Ovary (tissue), 9 donors: ENCODE results near the gene GPR68. TPM values are rescaled to one million over a fixed set of nuclear protein-coding genes. Genes with fewer than 3 reads are reported as not detected.
"Not testable (repeated sequence)": the region's sequence is repeated elsewhere in the genome, so short reads cannot be mapped to it uniquely, and the experiment has no call there.

Experiments used
- DNase-seq, 5 donors: peaks; one replicate each; pipeline ENCODE4 v3.0.0-alpha.2; 2019 to 2020
- H3K27ac ChIP-seq, 2 donors: fragments of 200-600 bp; one replicate each; pipeline versions ENCODE4 v1.5.1 to v1.8.0; 2019 to 2022
- H3K27me3 ChIP-seq: fragments of 200-600 bp; one replicate; pipeline ENCODE4 v1.8.0; 2022
- H3K36me3 ChIP-seq: fragments of 200-600 bp; sonication (generic); one replicate; pipeline ENCODE4 v1.5.1; 2019
- H3K4me1 ChIP-seq: one replicate; pipeline ENCODE4 v1.8.1; 2013; ENCODE audit warnings: mild to moderate bottlenecking, moderate library complexity; ENCODE audit not compliant: insufficient read depth
- H3K4me3 ChIP-seq: fragments of 200-600 bp; sonication (generic); one replicate; pipeline ENCODE4 v1.5.1; 2017
- H3K9me3 ChIP-seq, 2 donors: fragments of 200-600 bp in 1 of 2; sonication (generic) in 1 of 2; one replicate each; pipeline versions ENCODE4 v1.5.1 to v1.8.1; 2013 to 2019; ENCODE audit warnings: mild to moderate bottlenecking in 1 of 2, moderate library complexity in 1 of 2
- CTCF ChIP-seq, 3 donors: fragments of 450-650 bp in 2 of 3; fragments of 200-600 bp in 1 of 3; IDR thresholded peaks; one replicate each; pipeline versions ENCODE4 v1.5.1 to v1.8.0; 2016 to 2022; ENCODE audit warnings: antibody characterized with exemption in 3 of 3, mild to moderate bottlenecking in 1 of 3
- EP300 ChIP-seq: sonication (generic); formaldehyde crosslinking; IDR thresholded peaks from one replicate; pipeline ENCODE4 v1.6.1; 2017; ENCODE audit warnings: antibody characterized with exemption
- POLR2A ChIP-seq: fragments of 450-650 bp; IDR thresholded peaks from one replicate; pipeline ENCODE4 v1.6.1; 2017; ENCODE audit warnings: antibody characterized with exemption, mild to moderate bottlenecking, moderate library complexity
- WGBS, 3 donors: extraction: QIAGEN DNeasy Blood & Tissue Kit in 1 of 3; methylation state at CpG; one replicate each; pipeline versions ENCODE4 v1.1.5 to v1.1.7; 2013 to 2017; 5-methylcytosine and 5-hydroxymethylcytosine counted together
- intact Hi-C, 4 donors: fragments of 100-400 bp; cut with DNase I; formaldehyde crosslinking; loops; one replicate each; pipeline versions ENCODE4 v1.11.0 to v1.15.1; 2022 to 2023
- polyA plus RNA-seq, 2 donors: library from polyadenylated mRNA; stranded (reverse); fragments of 200-250 nt in 1 of 2; fragments of 350-450 nt in 1 of 2; fragmentation: Illumina TruSeq in 1 of 2; extraction: RNeasy Lipid Tissue Mini Kit (QIAGEN cat#74804) in 1 of 2; gene quantifications; one replicate each; pipeline ENCODE4 v1.2.3, GENCODE V29; 2013 to 2014
- total RNA-seq, 7 donors: library from RNA; depleted of rRNA in 2 of 7; stranded (reverse); fragments of >200 nt in 2 of 7; fragmentation: NEBNext Ultra II Directional in 3 of 7; extraction: Animal tissue kit (Norgen Biotek cat#: 25700) in 3 of 7; gene quantifications; one replicate each; pipeline versions ENCODE4 v1.1.0 to v1.2.4, GENCODE V29; 2016 to 2023
- donor health status: DM: no; HTN: no; CAD: no; lungs with moderate emphysema.
- donor health status: DM: no; HTN: no; CAD: no.
- donor health status: Bipolar disorder and iron deficiency.
- donor health status: DM: yes; HTN: yes; CAD: no.
- donor health status: DM: no; HTN: no; CAD: no.
- donor health status: DM: yes; HTN: yes; CAD: no.

The GPR68 gene
- total and polyA plus RNA-seq, 9 donors, result 0.17 to 0.57 (median 0.36) TPM; not detected in 1

- Histone ChIP-seq H3K9me3 (no peaks in the 10 kb centered on the region), H3K27ac (no peak overlapping the region), H3K4me3 (no peak overlapping the region), H3K27me3 (no peaks in the 10 kb centered on the region), H3K4me1 (peaks cover 7% of the 10 kb centered on the region), H3K36me3 (no peaks in the 10 kb centered on the region)
- no peak for TF ChIP-seq POLR2A
- TF ChIP-seq EP300, result no peak
- TF ChIP-seq CTCF (IDR thresholded peaks at IDR 0.05), result no peak
- DNase-seq, result no peak
- intact Hi-C loops, result no loop called here
- WGBS, 3 donors, result 73 to 91% (median 81%) methylated on average over 5 of the region's 5 CpGs
Observed at GRCh38 chr14:91250912-91251311, 6.4 kb upstream of the GPR68 start.

DNA sequence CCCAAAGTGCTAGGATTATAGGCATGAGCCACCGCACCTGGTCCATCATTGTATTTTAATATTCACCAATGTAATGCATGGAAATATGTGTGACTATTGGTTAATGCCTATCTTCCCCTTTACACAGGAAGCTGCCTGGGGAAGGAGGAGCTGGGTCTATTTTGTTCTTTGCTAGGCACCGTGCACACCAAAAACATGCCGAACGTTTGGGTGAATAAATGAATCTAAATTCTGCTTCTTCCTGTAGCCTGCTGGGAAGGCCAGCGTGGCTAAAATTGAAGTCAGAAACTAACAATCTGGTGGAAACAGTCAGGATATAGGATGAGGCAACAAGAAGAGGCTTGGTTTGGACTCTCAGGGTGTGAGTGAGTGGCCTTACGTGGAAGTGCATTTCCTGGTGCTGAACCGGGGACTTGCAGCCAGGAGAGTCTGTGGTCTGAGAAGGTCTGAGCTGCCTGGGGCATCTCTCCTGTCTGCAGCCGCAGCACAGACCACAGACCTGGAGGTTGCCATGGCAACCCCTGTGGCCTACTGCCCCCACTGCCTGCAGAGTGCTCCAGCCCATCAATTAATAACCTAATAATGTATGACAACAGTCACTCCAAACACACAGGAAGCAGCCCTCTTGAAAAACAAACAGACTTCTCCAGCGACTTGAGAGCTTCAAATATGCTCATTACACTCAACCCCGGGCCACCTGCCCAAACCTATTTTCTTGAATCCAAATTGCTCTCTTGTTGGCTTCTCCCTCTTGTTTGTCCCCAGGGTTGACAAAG is 5.5 kb upstream of the GPR68 start:
- TF ChIP-seq EP300, result no peak
- TF ChIP-seq CTCF (IDR thresholded peaks at IDR 0.05), result no peak
- TF ChIP-seq POLR2A, result no peak
- Histone ChIP-seq H3K4me1 (peaks cover 7% of the 10 kb centered on the region), H3K27ac (no peak overlapping the region), H3K9me3 (no peaks in the 10 kb centered on the region), H3K36me3 (no peaks in the 10 kb centered on the region), H3K27me3 (no peaks in the 10 kb centered on the region), H3K4me3 (no peak overlapping the region)
- 82 to 87% (median 85%) methylated on average over 10 of the region's 10 CpGs for WGBS, 3 donors
- DNase-seq, result no peak
- intact Hi-C loops, result no loop called here

DNA sequence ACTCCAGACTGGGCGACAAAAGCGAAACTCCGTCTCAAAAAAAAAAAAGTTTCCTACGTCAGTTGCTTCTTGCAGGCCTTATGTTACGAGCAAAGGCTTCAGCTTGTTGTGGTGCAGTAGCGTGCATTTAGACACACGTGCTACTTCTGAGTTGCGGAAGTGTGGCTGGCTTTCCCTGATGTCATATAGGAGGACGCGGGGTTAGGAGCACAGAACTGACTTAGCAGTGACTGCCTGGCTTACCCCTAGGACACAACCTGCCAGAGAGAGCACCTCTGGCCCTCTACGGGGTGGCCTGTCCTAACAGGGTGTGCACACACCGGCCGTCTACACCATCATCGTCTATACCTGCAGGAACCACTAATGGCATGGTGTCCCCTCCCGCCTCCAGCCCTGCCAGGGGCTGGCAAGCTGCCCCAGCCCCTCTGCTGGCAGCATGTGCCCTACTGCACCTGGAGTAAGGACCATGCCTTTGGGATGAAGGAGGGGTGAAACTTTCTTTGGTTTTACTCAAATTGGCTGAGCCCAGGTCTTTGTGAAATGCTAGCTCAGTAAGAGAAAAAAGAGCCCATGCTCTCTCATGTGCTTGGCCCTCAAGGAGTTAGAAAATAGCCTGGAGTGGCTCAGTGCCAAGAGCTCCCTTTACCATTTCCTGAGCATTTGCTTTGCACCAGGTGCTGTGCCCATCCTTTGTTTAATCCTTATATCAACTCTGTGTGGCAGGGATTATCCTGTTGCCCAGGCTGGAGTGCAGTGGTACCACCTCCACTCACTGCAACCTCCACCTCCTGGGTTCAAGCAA is 1.7 kb upstream of the GPR68 start:
- Histone ChIP-seq H3K27ac (no peak overlapping the region), H3K27me3 (no peaks in the 10 kb centered on the region), H3K4me3 (no peak overlapping the region), H3K4me1 (peaks cover 2% of the 10 kb centered on the region), H3K36me3 (no peaks in the 10 kb centered on the region), H3K9me3 (no peaks in the 10 kb centered on the region)
- WGBS, 3 donors, result 93 to 96% (median 93%) methylated on average over 15 of the region's 15 CpGs
- TF ChIP-seq EP300 (no peak), POLR2A (no peak), CTCF (IDR thresholded peaks at IDR 0.05) (no peak)
- intact Hi-C loops, result no loop called here
- DNase-seq, result no peak

DNA sequence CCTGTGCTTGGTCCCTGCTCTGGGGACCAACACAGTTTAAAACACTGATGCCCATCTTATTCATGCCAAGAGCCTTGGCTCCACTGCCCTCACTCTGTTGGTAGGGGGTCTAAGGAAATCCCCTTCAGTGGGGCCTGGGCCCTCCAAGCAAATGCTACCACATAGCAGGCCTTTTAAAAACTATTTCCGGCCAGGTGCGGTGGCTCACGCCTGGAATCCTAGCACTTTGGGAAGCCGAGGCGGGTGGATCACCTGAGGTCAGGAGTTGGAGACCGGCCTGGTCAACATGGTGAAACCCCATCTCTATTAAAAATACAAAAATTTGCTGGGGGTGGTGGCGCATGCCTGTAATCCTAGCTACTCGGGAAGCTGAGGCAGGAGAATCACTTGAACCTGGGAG is 1.1 kb upstream of the GPR68 start:
- DNase-seq, intact Hi-C loops, H3K9me3 ChIP-seq, H3K27me3 ChIP-seq, H3K4me1 ChIP-seq, H3K27ac ChIP-seq, H3K36me3 ChIP-seq, H3K4me3 ChIP-seq: not testable (repeated sequence)
- WGBS, 3 donors, result 95 to 97% (median 97%) methylated on average over 8 of the region's 8 CpGs

GRCh38 chr14:91245029-91245428 is 525 bp upstream of the GPR68 start:
- Histone ChIP-seq H3K27ac (no peak overlapping the region), H3K9me3 (no peaks in the 10 kb centered on the region), H3K36me3 (no peaks in the 10 kb centered on the region), H3K4me3 (no peak overlapping the region), H3K27me3 (no peaks in the 10 kb centered on the region), H3K4me1 (peaks cover 2% of the 10 kb centered on the region)
- intact Hi-C loops, result no loop called here
- TF ChIP-seq EP300 (no peak), POLR2A (no peak), CTCF (IDR thresholded peaks at IDR 0.05) (no peak)
- DNase-seq, result no peak
- WGBS, 3 donors, result 81 to 86% (median 84%) methylated on average over 9 of the region's 9 CpGs
